ENCODE measurements around the gene NDUFS6. TPM values are rescaled to one million over a fixed set of nuclear protein-coding genes. Genes with fewer than 3 reads are reported as not detected.

Gene NDUFS6
- total RNA-seq, 4 donors from 2014 or later: 28.2 to 62.0 (median 40.3) TPM

DNA sequence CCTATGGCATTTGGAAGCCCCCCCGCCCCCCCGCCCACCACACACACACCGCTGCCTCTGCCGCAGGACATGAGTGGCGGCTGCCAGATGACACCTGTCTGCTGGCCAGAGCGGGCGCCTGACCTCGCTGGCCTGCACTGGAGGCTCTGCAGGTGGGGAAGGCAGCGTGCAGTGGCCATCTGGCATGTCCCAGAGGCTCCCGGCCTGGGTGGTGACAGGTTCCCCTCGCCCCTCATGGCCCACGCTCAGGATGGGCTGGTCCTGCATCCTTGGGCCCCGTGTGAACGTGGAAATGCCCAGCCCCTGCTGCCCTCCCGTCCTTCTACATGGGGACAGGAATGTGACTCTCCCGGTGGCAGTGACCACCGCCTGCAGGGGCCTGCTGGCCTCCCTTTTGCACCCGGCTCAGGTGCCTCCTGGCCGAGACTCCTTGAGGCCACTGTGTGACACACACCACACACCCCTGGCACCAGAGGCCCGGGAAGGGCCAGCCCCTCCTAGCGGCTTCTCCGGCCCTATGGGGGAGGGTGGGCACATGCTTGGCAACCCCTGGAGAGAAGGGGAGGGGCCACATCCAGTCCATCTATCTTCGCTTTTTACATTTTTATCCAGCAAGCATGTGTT is 51.2 kb downstream of the NDUFS6 start:
- TF ChIP-seq POLR2A (IDR thresholded peaks at IDR 0.05) (no peak), EP300 (IDR thresholded peaks at IDR 0.05) (no peak)
- TF ChIP-seq, protein P1, sequence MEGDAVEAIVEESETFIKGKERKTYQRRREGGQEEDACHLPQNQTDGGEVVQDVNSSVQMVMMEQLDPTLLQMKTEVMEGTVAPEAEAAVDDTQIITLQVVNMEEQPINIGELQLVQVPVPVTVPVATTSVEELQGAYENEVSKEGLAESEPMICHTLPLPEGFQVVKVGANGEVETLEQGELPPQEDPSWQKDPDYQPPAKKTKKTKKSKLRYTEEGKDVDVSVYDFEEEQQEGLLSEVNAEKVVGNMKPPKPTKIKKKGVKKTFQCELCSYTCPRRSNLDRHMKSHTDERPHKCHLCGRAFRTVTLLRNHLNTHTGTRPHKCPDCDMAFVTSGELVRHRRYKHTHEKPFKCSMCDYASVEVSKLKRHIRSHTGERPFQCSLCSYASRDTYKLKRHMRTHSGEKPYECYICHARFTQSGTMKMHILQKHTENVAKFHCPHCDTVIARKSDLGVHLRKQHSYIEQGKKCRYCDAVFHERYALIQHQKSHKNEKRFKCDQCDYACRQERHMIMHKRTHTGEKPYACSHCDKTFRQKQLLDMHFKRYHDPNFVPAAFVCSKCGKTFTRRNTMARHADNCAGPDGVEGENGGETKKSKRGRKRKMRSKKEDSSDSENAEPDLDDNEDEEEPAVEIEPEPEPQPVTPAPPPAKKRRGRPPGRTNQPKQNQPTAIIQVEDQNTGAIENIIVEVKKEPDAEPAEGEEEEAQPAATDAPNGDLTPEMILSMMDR (IDR thresholded peaks at IDR 0.05): no peak
- 52 to 69% methylated on average over 9 to 21 of the region's 23 CpGs for WGBS, 2 donors
- Histone ChIP-seq H3K27me3 (peaks cover 0 to 58% of the 10 kb centered on the region in 2 donors), H3K9me3 (no peaks in the 10 kb centered on the region), H3K36me3 (no peaks in the 10 kb centered on the region), H3K4me1 (peaks cover 0 to 10% (median 0%) of the 10 kb centered on the region in 4 donors), H3K4me3 (no peak overlapping the region), H3K27ac (no peak overlapping the region)
- no peak for DNase-seq (ENCODE audit: low spot score in 2 of 2)

DNA sequence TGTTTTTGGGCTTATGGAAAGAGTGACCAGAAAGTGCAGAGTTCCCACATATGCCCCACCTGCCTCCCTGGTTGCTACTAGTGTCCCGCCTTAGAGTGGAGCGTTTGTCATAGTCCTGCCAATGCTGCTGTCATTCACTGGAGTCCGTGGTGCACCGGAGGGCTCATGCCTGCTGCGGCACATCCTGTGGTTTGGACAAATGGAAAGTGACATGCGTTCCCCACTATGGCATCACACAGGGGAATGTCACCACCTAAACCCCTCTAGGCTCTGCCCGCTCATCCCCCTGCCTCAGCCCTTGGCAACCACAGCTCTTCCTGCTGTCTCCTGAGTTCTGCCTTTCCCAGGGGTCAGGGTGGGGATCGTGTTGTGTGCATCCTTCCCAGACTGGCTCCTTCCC is 52.3 kb downstream of the NDUFS6 start:
- DNase-seq (ENCODE audit: low spot score in 2 of 2): no peak

DNA sequence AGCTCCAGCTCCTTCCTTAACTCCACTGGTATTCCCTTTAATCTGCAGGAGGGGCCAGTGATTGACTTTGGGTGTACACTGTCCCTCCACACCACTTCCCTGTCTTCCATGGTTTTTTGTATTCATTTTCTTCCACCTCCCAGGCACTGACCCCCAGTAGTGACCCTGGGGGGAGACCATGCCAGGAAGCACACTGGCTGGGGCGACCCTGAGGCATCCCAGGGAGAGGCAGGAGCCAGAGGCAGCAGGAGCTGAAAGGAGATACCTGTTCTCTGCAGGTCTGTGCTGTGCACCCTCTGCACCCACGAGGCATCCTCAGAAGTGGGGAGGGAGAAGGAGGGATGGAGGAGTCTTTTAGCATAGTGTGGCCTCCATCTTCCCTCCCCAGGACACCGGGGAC is 53.9 kb downstream of the NDUFS6 start:
- peaks cover 0 to 10% (median 0%) of the 10 kb centered on the region in 4 donors for H3K4me1 ChIP-seq
- no peak overlapping the region for H3K27ac ChIP-seq
- TF ChIP-seq, protein P1 (IDR thresholded peaks at IDR 0.05): no peak
- TF ChIP-seq POLR2A (IDR thresholded peaks at IDR 0.05): no peak
- no peak for TF ChIP-seq EP300 (IDR thresholded peaks at IDR 0.05)
- DNase-seq (ENCODE audit: low spot score in 2 of 2): no peak
- 31 to 49% methylated on average over 3 of the region's 3 CpGs for WGBS, 2 donors
- no peaks in the 10 kb centered on the region for H3K36me3 ChIP-seq
- H3K27me3 ChIP-seq: peaks cover 0 to 43% of the 10 kb centered on the region in 2 donors
- no peaks in the 10 kb centered on the region for H3K9me3 ChIP-seq
- no peak overlapping the region for H3K4me3 ChIP-seq

More for the DNA sequence above, 52.3 kb downstream of the NDUFS6 start:
- Histone ChIP-seq H3K27ac (no peak overlapping the region), H3K36me3 (no peaks in the 10 kb centered on the region), H3K4me1 (peaks cover 0 to 10% (median 0%) of the 10 kb centered on the region in 4 donors), H3K27me3 (peaks cover 0 to 57% of the 10 kb centered on the region in 2 donors), H3K9me3 (no peaks in the 10 kb centered on the region), H3K4me3 (no peak overlapping the region)
- WGBS, 2 donors: 71 to 72% methylated on average over 8 of the region's 8 CpGs
- TF ChIP-seq EP300 (IDR thresholded peaks at IDR 0.05) (no peak), POLR2A (IDR thresholded peaks at IDR 0.05) (no peak)
- TF ChIP-seq, protein P1 (IDR thresholded peaks at IDR 0.05): no peak

DNA sequence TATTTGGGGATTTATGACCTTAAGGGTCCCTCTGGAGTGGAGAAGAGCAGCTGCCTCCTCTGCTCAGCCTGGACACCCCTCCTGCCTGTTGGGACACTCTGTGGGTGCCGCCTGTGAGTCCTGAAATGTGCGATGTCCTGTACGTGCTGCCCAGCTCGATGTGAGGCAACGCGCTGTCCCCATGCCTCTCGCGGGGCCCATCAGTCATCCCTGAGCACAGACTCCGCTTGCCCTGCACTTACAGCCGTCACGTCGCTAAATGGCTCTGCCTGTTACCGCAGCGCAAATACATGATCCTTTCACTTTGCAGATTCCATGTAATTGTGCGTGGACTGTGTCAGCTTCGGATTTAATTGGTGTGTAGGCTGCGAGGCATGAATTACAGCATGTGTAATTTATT is 54.4 kb downstream of the NDUFS6 start:
- Histone ChIP-seq H3K27me3 (peaks cover 0 to 38% of the 10 kb centered on the region in 2 donors), H3K4me1 (peaks cover 0 to 10% (median 0%) of the 10 kb centered on the region in 4 donors), H3K36me3 (no peaks in the 10 kb centered on the region), H3K4me3 (no peak overlapping the region), H3K9me3 (no peaks in the 10 kb centered on the region), H3K27ac (no peak overlapping the region)
- TF ChIP-seq, protein P1 (IDR thresholded peaks at IDR 0.05): no peak
- TF ChIP-seq EP300 (IDR thresholded peaks at IDR 0.05) (no peak), POLR2A (IDR thresholded peaks at IDR 0.05) (no peak)
- DNase-seq (ENCODE audit: low spot score in 2 of 2): no peak
- WGBS, 2 donors: 59 to 63% methylated on average over 17 of the region's 17 CpGs

DNA sequence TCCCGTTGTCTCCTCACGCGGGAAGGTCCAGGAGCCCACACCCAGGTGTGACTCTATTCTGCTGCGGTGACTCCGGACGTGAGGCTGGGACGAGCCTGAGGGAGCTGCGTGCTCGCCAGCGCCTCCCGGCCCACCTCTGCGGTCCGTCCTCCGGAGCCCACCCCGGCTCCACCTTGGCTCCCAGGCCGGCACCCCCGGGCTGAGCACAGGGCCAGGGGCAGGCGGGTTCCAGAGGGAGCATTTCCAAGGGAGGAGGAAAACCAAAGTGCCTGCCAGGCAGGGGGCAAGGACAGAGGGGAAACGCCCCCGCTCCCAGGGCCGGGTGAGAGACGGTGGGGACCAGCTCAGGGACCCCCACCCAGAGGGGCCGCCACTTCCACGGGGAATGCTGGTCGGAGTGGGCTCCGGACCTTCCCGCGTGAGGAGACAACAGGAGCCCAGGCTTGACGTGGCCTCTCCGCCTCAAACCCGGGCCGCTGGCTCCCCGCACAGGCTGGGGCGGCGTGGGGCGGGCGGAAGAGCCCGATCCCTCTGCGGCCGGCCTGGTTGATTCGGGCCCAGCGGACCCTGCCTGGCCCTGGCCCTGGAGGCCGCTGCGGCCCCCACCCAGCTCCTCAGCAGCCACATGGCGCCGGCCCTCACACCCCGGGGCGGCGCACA is 55.5 kb downstream of the NDUFS6 start:
- WGBS, 2 donors: 89% methylated on average over 20 to 47 of the region's 49 CpGs
- TF ChIP-seq, protein P1 (IDR thresholded peaks at IDR 0.05): no peak
- no peak for TF ChIP-seq POLR2A (IDR thresholded peaks at IDR 0.05)
- TF ChIP-seq EP300 (IDR thresholded peaks at IDR 0.05): no peak
- peak overlapping the region in 1 of 4 donors; percentile 18 for H3K4me3 ChIP-seq
- DNase-seq (ENCODE audit: low spot score in 2 of 2): no peak
- no peaks in the 10 kb centered on the region for H3K9me3 ChIP-seq
- peaks cover 0 to under 1% (median 0%) of the 10 kb centered on the region in 4 donors for H3K4me1 ChIP-seq
- no peak overlapping the region for H3K27ac ChIP-seq
- H3K27me3 ChIP-seq: peaks cover 0 to 27% of the 10 kb centered on the region in 2 donors
- H3K36me3 ChIP-seq: no peaks in the 10 kb centered on the region
